H1 (cell line): ENCODE data around the gene SHANK2. TPM values are rescaled to one million over a fixed set of nuclear protein-coding genes. Genes with fewer than 3 reads are reported as not detected.

Experiments used
- CTCF ChIP-seq, 3 experiments: IDR thresholded peaks; 1 replicate in 2 of 3; 2 replicates in 1 of 3; pipeline versions ENCODE4 v1.5.1 to v1.6.1; 2011; ENCODE audit warnings: low read length in 3 of 3, mild to moderate bottlenecking in 3 of 3, inconsistent platforms in 2 of 3, low read depth in 1 of 3, moderate library complexity in 1 of 3; ENCODE audit not compliant: insufficient read depth in 1 of 3; ENCODE audit errors: control extremely low read depth in 1 of 3
- polyA plus RNA-seq, 7 experiments: library from polyadenylated mRNA; depleted of rRNA in 3 of 7; stranded (reverse) in 5 of 7; unstranded in 2 of 7; fragments of >200 nt in 5 of 7; fragments of 200-250 nt in 2 of 7; gene quantifications; 1 replicate in 5 of 7; 2 replicates in 1 of 7; 4 replicates in 1 of 7; pipeline versions ENCODE4 v1.2.1 to v1.2.3, GENCODE V29; 2011 to 2013; ENCODE audit warnings: missing spikeins in 2 of 7, mixed read lengths in 2 of 7
- total RNA-seq: library from RNA; stranded (reverse); fragmentation: NEBNext Ultra II Directional; extraction: Animal tissue kit (Norgen Biotek cat#: 25700); gene quantifications from 2 replicates; pipeline ENCODE4 v1.2.1, GENCODE V29; 2021

The SHANK2 gene
- total and polyA plus RNA-seq, 2 of the 8 experiments (the other 6 are each of a cell fraction or from before 2014, with no cell fraction given), result 10.1 to 54.2 TPM

GRCh38 chr11:71252770-71253730 is 673 bp upstream of the SHANK2 start (continued):
- TF ChIP-seq CTCF (IDR thresholded peaks at IDR 0.05; ENCODE audit: control extremely low read depth in 1 of 3, insufficient read depth in 1 of 3, low read depth in 1 of 3, low read length in 3 of 3), result no peak
